ENCODE measurements around the gene PIM3. TPM values are rescaled to one million over a fixed set of nuclear protein-coding genes. Genes with fewer than 3 reads are reported as not detected.
"Not testable (repeated sequence)": the region's sequence is repeated elsewhere in the genome, so short reads cannot be mapped to it uniquely, and the experiment has no call there.

PIM3 gene
- total RNA-seq, 2 donors from 2014 or later, result 209 to 236 TPM

- DNase-seq, result peak in 1 of 2 donors; percentile 27
- H3K4me1 Mint-ChIP-seq (ENCODE audit: low read depth), result peaks cover 42% of the 10 kb centered on the region
These were observed 11.8 kb downstream of the PIM3 start for GRCh38 chr22:49972163-49973017.

GRCh38 chr22:49973018-49973961 lies 12.7 kb downstream of the PIM3 start:
- Mint-ChIP-seq H3K4me1 (ENCODE audit: low read depth) (peaks cover 36% of the 10 kb centered on the region), H3K4me3 (no peak overlapping the region), H3K27me3 (ENCODE audit: low read depth) (no peaks in the 10 kb centered on the region), H3K27ac (no peak overlapping the region), H3K9me3 (peaks cover 4 to 5% of the 10 kb centered on the region in 2 donors), H3K36me3 (ENCODE audit: insufficient read depth in 2 of 2) (peaks cover 0 to 6% of the 10 kb centered on the region in 2 donors)
- no peak for ATAC-seq (replicated peaks in 1 of 2)
- DNase-seq, result peak in 1 of 2 donors; percentile 1

More at GRCh38 chr22:49972163-49973017, 11.8 kb downstream of the PIM3 start:
- ATAC-seq (replicated peaks in 1 of 2), result no peak
- H3K27ac Mint-ChIP-seq, result no peak overlapping the region
- peaks cover 0 to 6% of the 10 kb centered on the region in 2 donors for H3K36me3 Mint-ChIP-seq (ENCODE audit: insufficient read depth in 2 of 2)
- H3K27me3 Mint-ChIP-seq (ENCODE audit: low read depth), result no peaks in the 10 kb centered on the region
- H3K9me3 Mint-ChIP-seq, result peaks cover 4 to 5% of the 10 kb centered on the region in 2 donors
- H3K4me3 Mint-ChIP-seq, result peak overlapping the region in 1 of 2 donors; percentile 94

GRCh38 chr22:49975543-49976389 lies 15.2 kb downstream of the PIM3 start:
- ATAC-seq (replicated peaks in 1 of 2) (peak; percentile 44 to 58), DNase-seq (peak; percentile 62 to 71)
- Mint-ChIP-seq H3K27ac (peak overlapping the region; percentile 68), H3K4me1 (ENCODE audit: low read depth) (peaks cover 26% of the 10 kb centered on the region), H3K9me3 (peaks cover 10 to 13% of the 10 kb centered on the region in 2 donors), H3K36me3 (ENCODE audit: insufficient read depth in 2 of 2) (peaks cover 11 to 13% of the 10 kb centered on the region in 2 donors), H3K4me3 (peak overlapping the region; percentile 50 to 67), H3K27me3 (ENCODE audit: low read depth) (no peaks in the 10 kb centered on the region)

- peaks cover 12 to 15% of the 10 kb centered on the region in 2 donors for H3K36me3 Mint-ChIP-seq (ENCODE audit: insufficient read depth in 2 of 2)
- H3K4me3 Mint-ChIP-seq, result peak overlapping the region; percentile 1 to 5
- no peaks in the 10 kb centered on the region for H3K27me3 Mint-ChIP-seq (ENCODE audit: low read depth)
- ATAC-seq (replicated peaks in 1 of 2) (peak; percentile 62 to 65), DNase-seq (peak; percentile 63 to 74)
- peaks cover 23% of the 10 kb centered on the region for H3K4me1 Mint-ChIP-seq (ENCODE audit: low read depth)
- H3K27ac Mint-ChIP-seq, result peak overlapping the region; percentile 10
- peaks cover 12 to 16% of the 10 kb centered on the region in 2 donors for H3K9me3 Mint-ChIP-seq
These were observed 16.0 kb downstream of the PIM3 start for GRCh38 chr22:49976439-49977175.

- peaks cover 12 to 18% of the 10 kb centered on the region in 2 donors for H3K36me3 Mint-ChIP-seq (ENCODE audit: insufficient read depth in 2 of 2)
- no peak overlapping the region for H3K27ac Mint-ChIP-seq
- H3K27me3 Mint-ChIP-seq (ENCODE audit: low read depth), result no peaks in the 10 kb centered on the region
- peaks cover 12 to 16% of the 10 kb centered on the region in 2 donors for H3K9me3 Mint-ChIP-seq
- H3K4me1 Mint-ChIP-seq (ENCODE audit: low read depth), result peaks cover 23% of the 10 kb centered on the region
- H3K4me3 Mint-ChIP-seq, result no peak overlapping the region
- peak in 1 of 2 donors; percentile 0 for DNase-seq
- no peak for ATAC-seq (replicated peaks in 1 of 2)
These were observed 17.0 kb downstream of the PIM3 start for GRCh38 chr22:49977578-49977977.

- ATAC-seq (replicated peaks in 1 of 2), result peak; percentile 7 to 27
- Mint-ChIP-seq H3K4me3 (peak overlapping the region in 1 of 2 donors; percentile 61), H3K27ac (peak overlapping the region; percentile 47)
These were observed 19.2 kb downstream of the PIM3 start for GRCh38 chr22:49979587-49980264.

GRCh38 chr22:49981799-49982198 lies 21.2 kb downstream of the PIM3 start:
- DNase-seq; H3K4me3 Mint-ChIP-seq; H3K27ac Mint-ChIP-seq; ATAC-seq (replicated peaks in 1 of 2): not testable (repeated sequence)
- peaks cover 16 to 17% of the 10 kb centered on the region in 2 donors for H3K9me3 Mint-ChIP-seq
- H3K4me1 Mint-ChIP-seq (ENCODE audit: low read depth), result peaks cover 16% of the 10 kb centered on the region
- peaks cover 16% of the 10 kb centered on the region for H3K27me3 Mint-ChIP-seq (ENCODE audit: low read depth)
- peaks cover 17 to 37% of the 10 kb centered on the region in 2 donors for H3K36me3 Mint-ChIP-seq (ENCODE audit: insufficient read depth in 2 of 2)

More at GRCh38 chr22:49979587-49980264, 19.2 kb downstream of the PIM3 start:
- Mint-ChIP-seq H3K36me3 (ENCODE audit: insufficient read depth in 2 of 2) (peaks cover 14 to 22% of the 10 kb centered on the region in 2 donors), H3K9me3 (peaks cover 15 to 16% of the 10 kb centered on the region in 2 donors), H3K4me1 (ENCODE audit: low read depth) (peaks cover 28% of the 10 kb centered on the region), H3K27me3 (ENCODE audit: low read depth) (peaks cover under 1% of the 10 kb centered on the region)
- DNase-seq, result no peak

GRCh38 chr22:49983148-49984042 lies 22.8 kb downstream of the PIM3 start:
- Mint-ChIP-seq H3K36me3 (ENCODE audit: insufficient read depth in 2 of 2) (peaks cover 19 to 40% of the 10 kb centered on the region in 2 donors), H3K27me3 (ENCODE audit: low read depth) (peaks cover 16% of the 10 kb centered on the region), H3K9me3 (peaks cover 16 to 19% of the 10 kb centered on the region in 2 donors), H3K27ac (no peak overlapping the region), H3K4me3 (peak overlapping the region in 1 of 2 donors; percentile 51), H3K4me1 (ENCODE audit: low read depth) (peaks cover 10% of the 10 kb centered on the region)
- peak; percentile 44 to 57 for ATAC-seq (replicated peaks in 1 of 2)
- DNase-seq, result no peak

- Mint-ChIP-seq H3K36me3 (ENCODE audit: insufficient read depth in 2 of 2) (peaks cover 17 to 42% of the 10 kb centered on the region in 2 donors), H3K27ac (no peak overlapping the region), H3K4me3 (no peak overlapping the region), H3K27me3 (ENCODE audit: low read depth) (peaks cover 22% of the 10 kb centered on the region), H3K4me1 (ENCODE audit: low read depth) (peaks cover 6% of the 10 kb centered on the region), H3K9me3 (peaks cover 14 to 17% of the 10 kb centered on the region in 2 donors)
- DNase-seq, result no peak
- ATAC-seq (replicated peaks in 1 of 2), result no peak
These were observed 25.8 kb downstream of the PIM3 start for GRCh38 chr22:49986325-49986724.

- Mint-ChIP-seq H3K27me3 (ENCODE audit: low read depth) (peaks cover 20% of the 10 kb centered on the region), H3K4me1 (ENCODE audit: low read depth) (peaks cover 10% of the 10 kb centered on the region), H3K36me3 (ENCODE audit: insufficient read depth in 2 of 2) (peaks cover 15 to 34% of the 10 kb centered on the region in 2 donors), H3K9me3 (peaks cover 14 to 15% of the 10 kb centered on the region in 2 donors)
- ATAC-seq (replicated peaks in 1 of 2); H3K4me3 Mint-ChIP-seq; H3K27ac Mint-ChIP-seq; DNase-seq: not testable (repeated sequence)
These were observed 29.3 kb downstream of the PIM3 start for GRCh38 chr22:49989826-49990225.

Measured in activated T-cell treated with anti-CD3 and anti-CD28 coated beads, Interleukin-2, amount 50 U/mL, for 72 hours (primary cell).